Naive B cell (primary cell): Measurements from ENCODE around the gene CFHR5. TPM values are rescaled to one million over a fixed set of nuclear protein-coding genes. Genes with fewer than 3 reads are reported as not detected.
"Not testable (repeated sequence)": the region's sequence is repeated elsewhere in the genome, so short reads cannot be mapped to it uniquely, and the experiment has no call there.

Experiments used
- ATAC-seq, 2 donors: fragments of 150-1000 bp; cut with Tn5 transposase; 2 replicates each; pipeline ENCODE4 v1.10.0; 2021; ENCODE audit warnings: low read depth in 2 of 2, mild to moderate bottlenecking in 2 of 2, moderate library complexity in 2 of 2
- DNase-seq: peaks from one replicate; pipeline ENCODE4 v3.0.0; 2022
- H3K27ac Mint-ChIP-seq, 6 donors: one replicate each; pipeline ENCODE4 v1.8.0; 2020 to 2022; ENCODE audit warnings: mild to moderate bottlenecking in 6 of 6, mixed read lengths in 6 of 6, moderate library complexity in 5 of 6, inconsistent platforms in 2 of 6
- H3K27me3 Mint-ChIP-seq, 3 donors: one replicate each; pipeline ENCODE4 v1.8.0; 2021 to 2022; ENCODE audit warnings: mixed read lengths in 3 of 3, mild to moderate bottlenecking in 1 of 3
- H3K36me3 Mint-ChIP-seq, 2 donors: one replicate each; pipeline ENCODE4 v1.8.0; 2020 to 2022; ENCODE audit warnings: mixed read lengths in 2 of 2, inconsistent platforms in 1 of 2, mild to moderate bottlenecking in 1 of 2
- H3K4me1 Mint-ChIP-seq, 3 donors: one replicate each; pipeline ENCODE4 v1.8.0; 2020 to 2022; ENCODE audit warnings: mixed read lengths in 3 of 3, inconsistent platforms in 1 of 3, mild to moderate bottlenecking in 1 of 3, moderate library complexity in 1 of 3
- H3K4me3 Mint-ChIP-seq, 8 donors: one replicate each; pipeline ENCODE4 v1.8.0; 2020 to 2022; ENCODE audit warnings: mild to moderate bottlenecking in 8 of 8, mixed read lengths in 8 of 8, moderate library complexity in 8 of 8, inconsistent platforms in 2 of 8
- H3K9me3 Mint-ChIP-seq, 7 donors: one replicate each; pipeline ENCODE4 v1.8.0; 2020 to 2022; ENCODE audit warnings: mixed read lengths in 7 of 7, mild to moderate bottlenecking in 5 of 7, inconsistent platforms in 2 of 7, moderate library complexity in 1 of 7
- polyA plus RNA-seq, 6 donors: library from polyadenylated mRNA; unstranded; fragments of 300-500 nt; fragmentation: Illumina TruSeq; gene quantifications; one replicate each; pipeline ENCODE4 v1.2.3, GENCODE V29; 2021; ENCODE audit warnings: low read depth in 6 of 6

CFHR5 gene
- polyA plus RNA-seq, 6 donors from 2014 or later: not detected

- Mint-ChIP-seq H3K27ac (no peak overlapping the region), H3K9me3 (no peaks in the 10 kb centered on the region), H3K36me3 (no peaks in the 10 kb centered on the region), H3K4me1 (no peaks in the 10 kb centered on the region), H3K4me3 (no peak overlapping the region), H3K27me3 (no peaks in the 10 kb centered on the region)
- ATAC-seq: no peak
- DNase-seq: no peak
Measured at GRCh38 chr1:196993916-196994315, 16.6 kb downstream of the CFHR5 start.

- Mint-ChIP-seq H3K4me3 (no peak overlapping the region), H3K27me3 (no peaks in the 10 kb centered on the region), H3K9me3 (no peaks in the 10 kb centered on the region), H3K4me1 (no peaks in the 10 kb centered on the region), H3K27ac (no peak overlapping the region), H3K36me3 (no peaks in the 10 kb centered on the region)
- ATAC-seq (no peak), DNase-seq (no peak)
Measured at GRCh38 chr1:196997423-196997822, 20.1 kb downstream of the CFHR5 start.

- H3K4me3 Mint-ChIP-seq: no peak overlapping the region
Measured at GRCh38 chr1:197001828-197002227, 24.5 kb downstream of the CFHR5 start.

GRCh38 chr1:197003132-197003531, 25.8 kb downstream of the CFHR5 start:
- DNase-seq (no peak), ATAC-seq (no peak)
- Mint-ChIP-seq H3K4me3 (no peak overlapping the region), H3K36me3 (no peaks in the 10 kb centered on the region), H3K27me3 (no peaks in the 10 kb centered on the region), H3K27ac (no peak overlapping the region), H3K4me1 (no peaks in the 10 kb centered on the region), H3K9me3 (no peaks in the 10 kb centered on the region)

More at GRCh38 chr1:197001828-197002227, 24.5 kb downstream of the CFHR5 start:
- DNase-seq: no peak
- no peak for ATAC-seq
- H3K27ac Mint-ChIP-seq: no peak overlapping the region
- no peaks in the 10 kb centered on the region for H3K36me3 Mint-ChIP-seq
- H3K27me3 Mint-ChIP-seq: no peaks in the 10 kb centered on the region
- no peaks in the 10 kb centered on the region for H3K4me1 Mint-ChIP-seq
- no peaks in the 10 kb centered on the region for H3K9me3 Mint-ChIP-seq

GRCh38 chr1:197008861-197009260, 31.5 kb downstream of the CFHR5 start:
- Mint-ChIP-seq H3K4me1 (no peaks in the 10 kb centered on the region), H3K27ac (no peak overlapping the region), H3K36me3 (no peaks in the 10 kb centered on the region), H3K9me3 (peaks cover 0 to 19% (median 8%) of the 10 kb centered on the region in 7 donors), H3K4me3 (no peak overlapping the region), H3K27me3 (peaks cover 0 to 5% (median 0%) of the 10 kb centered on the region in 3 donors)
- ATAC-seq (no peak), DNase-seq (no peak)

GRCh38 chr1:197011614-197012013, 34.3 kb downstream of the CFHR5 start:
- Mint-ChIP-seq H3K27me3 (peaks cover 0 to 5% (median 0%) of the 10 kb centered on the region in 3 donors), H3K9me3 (peaks cover 0 to 19% (median 8%) of the 10 kb centered on the region in 7 donors), H3K4me3 (no peak overlapping the region), H3K36me3 (no peaks in the 10 kb centered on the region), H3K27ac (no peak overlapping the region), H3K4me1 (no peaks in the 10 kb centered on the region)
- ATAC-seq: no peak
- DNase-seq: no peak

- Mint-ChIP-seq H3K27ac (no peak overlapping the region), H3K4me3 (no peak overlapping the region), H3K4me1 (no peaks in the 10 kb centered on the region), H3K9me3 (peaks cover 0 to 19% (median 8%) of the 10 kb centered on the region in 7 donors), H3K27me3 (peaks cover 0 to 5% (median 0%) of the 10 kb centered on the region in 3 donors), H3K36me3 (no peaks in the 10 kb centered on the region)
- ATAC-seq (no peak), DNase-seq (no peak)
Measured at GRCh38 chr1:197013234-197013633, 35.9 kb downstream of the CFHR5 start.

GRCh38 chr1:197016751-197017150, 39.4 kb downstream of the CFHR5 start:
- DNase-seq (no peak), ATAC-seq (no peak)
- Mint-ChIP-seq H3K4me3 (no peak overlapping the region), H3K36me3 (no peaks in the 10 kb centered on the region), H3K27me3 (peaks cover 0 to 3% (median 0%) of the 10 kb centered on the region in 3 donors), H3K9me3 (peaks cover 0 to 6% (median 3%) of the 10 kb centered on the region in 7 donors), H3K27ac (no peak overlapping the region), H3K4me1 (no peaks in the 10 kb centered on the region)

- H3K9me3 Mint-ChIP-seq: peaks cover 0 to 6% (median 0%) of the 10 kb centered on the region in 7 donors
- H3K27me3 Mint-ChIP-seq: peaks cover 0 to 6% (median 0%) of the 10 kb centered on the region in 3 donors
- no peak for ATAC-seq
Measured at GRCh38 chr1:197017558-197018146, 40.3 kb downstream of the CFHR5 start.

GRCh38 chr1:197021716-197022115, 44.4 kb downstream of the CFHR5 start:
- H3K27me3 Mint-ChIP-seq: peaks cover 0 to 6% (median 0%) of the 10 kb centered on the region in 3 donors
- H3K36me3 Mint-ChIP-seq: no peaks in the 10 kb centered on the region
- ATAC-seq: no peak
- no peaks in the 10 kb centered on the region for H3K4me1 Mint-ChIP-seq
- peaks cover 0 to 6% (median 0%) of the 10 kb centered on the region in 7 donors for H3K9me3 Mint-ChIP-seq
- no peak overlapping the region for H3K4me3 Mint-ChIP-seq
- H3K27ac Mint-ChIP-seq: no peak overlapping the region
- no peak for DNase-seq

More at GRCh38 chr1:197017558-197018146, 40.3 kb downstream of the CFHR5 start:
- Mint-ChIP-seq H3K4me3 (no peak overlapping the region), H3K36me3 (no peaks in the 10 kb centered on the region), H3K4me1 (no peaks in the 10 kb centered on the region), H3K27ac (no peak overlapping the region)
- no peak for DNase-seq

GRCh38 chr1:197024460-197024859, 47.1 kb downstream of the CFHR5 start:
- ATAC-seq (no peak), DNase-seq (no peak)
- Mint-ChIP-seq H3K27ac (no peak overlapping the region), H3K36me3 (no peaks in the 10 kb centered on the region), H3K4me1 (no peaks in the 10 kb centered on the region), H3K4me3 (no peak overlapping the region), H3K9me3 (peaks cover 0 to 6% (median 0%) of the 10 kb centered on the region in 7 donors), H3K27me3 (peaks cover 0 to 6% (median 0%) of the 10 kb centered on the region in 3 donors)

- ATAC-seq (no peak), DNase-seq (no peak)
- Mint-ChIP-seq H3K27me3 (no peaks in the 10 kb centered on the region), H3K4me1 (no peaks in the 10 kb centered on the region), H3K9me3 (no peaks in the 10 kb centered on the region), H3K27ac (no peak overlapping the region), H3K4me3 (no peak overlapping the region), H3K36me3 (no peaks in the 10 kb centered on the region)
Measured at GRCh38 chr1:197027359-197027758, 50.0 kb downstream of the CFHR5 start.

- Mint-ChIP-seq H3K4me1 (no peaks in the 10 kb centered on the region), H3K9me3 (no peaks in the 10 kb centered on the region), H3K36me3 (no peaks in the 10 kb centered on the region), H3K27ac (no peak overlapping the region), H3K4me3 (no peak overlapping the region), H3K27me3 (no peaks in the 10 kb centered on the region)
- ATAC-seq (no peak), DNase-seq (no peak)
Measured at GRCh38 chr1:197029749-197030148, 52.4 kb downstream of the CFHR5 start.

GRCh38 chr1:197034631-197035339, 57.4 kb downstream of the CFHR5 start:
- H3K4me3 Mint-ChIP-seq, H3K27me3 Mint-ChIP-seq, DNase-seq, H3K36me3 Mint-ChIP-seq, H3K9me3 Mint-ChIP-seq, H3K4me1 Mint-ChIP-seq, H3K27ac Mint-ChIP-seq, ATAC-seq: not testable (repeated sequence)
